HL-60 (cell line): Measurements from ENCODE around the gene KLC1.

ENCODE experiments used
- GABPA ChIP-seq: IDR thresholded peaks from 2 replicates; pipeline ENCODE4 v1.6.1; 2012; ENCODE audit warnings: low read depth
- POLR2AphosphoS5 ChIP-seq: IDR thresholded peaks from 2 replicates; pipeline ENCODE4 v1.6.1; 2012; ENCODE audit warnings: low read depth
- SPI1 ChIP-seq: IDR thresholded peaks from 2 replicates; pipeline ENCODE4 v1.6.1; 2012; ENCODE audit warnings: low read depth, mild to moderate bottlenecking, borderline replicate concordance
- TF ChIP-seq, protein P1 (sequence below): IDR thresholded peaks from one replicate; pipeline ENCODE4 v1.5.1; 2011; ENCODE audit warnings: low read length, control low read depth, inconsistent platforms; ENCODE audit not compliant: insufficient read depth
- TF ChIP-seq, protein P2 (sequence below): IDR thresholded peaks from 2 replicates; pipeline ENCODE4 v1.6.1; 2012; ENCODE audit warnings: low read depth; ENCODE audit not compliant: insufficient replicate concordance

DNA sequence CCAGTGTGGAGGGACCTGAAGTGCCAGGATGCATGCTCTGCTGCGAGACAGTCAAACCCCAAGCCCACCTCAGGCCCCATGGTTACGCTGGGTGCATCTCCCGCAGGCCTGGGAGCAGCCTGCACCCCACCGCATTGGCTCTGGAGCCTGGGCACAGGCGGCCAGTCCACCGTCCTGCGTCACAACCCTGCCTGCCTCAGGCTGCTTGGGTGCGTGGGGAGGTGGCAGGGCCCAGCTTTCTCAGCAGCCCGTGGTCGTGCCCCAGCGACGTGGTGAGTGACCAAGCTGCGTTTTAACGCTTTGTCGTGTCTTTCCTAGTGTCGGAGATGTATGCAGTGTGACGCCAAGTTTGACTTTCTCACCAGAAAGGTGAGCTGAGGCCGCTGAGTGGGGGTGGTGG, 97.5 kb downstream of the KLC1 start:
- TF ChIP-seq, protein P1, sequence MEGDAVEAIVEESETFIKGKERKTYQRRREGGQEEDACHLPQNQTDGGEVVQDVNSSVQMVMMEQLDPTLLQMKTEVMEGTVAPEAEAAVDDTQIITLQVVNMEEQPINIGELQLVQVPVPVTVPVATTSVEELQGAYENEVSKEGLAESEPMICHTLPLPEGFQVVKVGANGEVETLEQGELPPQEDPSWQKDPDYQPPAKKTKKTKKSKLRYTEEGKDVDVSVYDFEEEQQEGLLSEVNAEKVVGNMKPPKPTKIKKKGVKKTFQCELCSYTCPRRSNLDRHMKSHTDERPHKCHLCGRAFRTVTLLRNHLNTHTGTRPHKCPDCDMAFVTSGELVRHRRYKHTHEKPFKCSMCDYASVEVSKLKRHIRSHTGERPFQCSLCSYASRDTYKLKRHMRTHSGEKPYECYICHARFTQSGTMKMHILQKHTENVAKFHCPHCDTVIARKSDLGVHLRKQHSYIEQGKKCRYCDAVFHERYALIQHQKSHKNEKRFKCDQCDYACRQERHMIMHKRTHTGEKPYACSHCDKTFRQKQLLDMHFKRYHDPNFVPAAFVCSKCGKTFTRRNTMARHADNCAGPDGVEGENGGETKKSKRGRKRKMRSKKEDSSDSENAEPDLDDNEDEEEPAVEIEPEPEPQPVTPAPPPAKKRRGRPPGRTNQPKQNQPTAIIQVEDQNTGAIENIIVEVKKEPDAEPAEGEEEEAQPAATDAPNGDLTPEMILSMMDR = no peak
- TF ChIP-seq POLR2AphosphoS5 = no peak
- TF ChIP-seq, protein P2, sequence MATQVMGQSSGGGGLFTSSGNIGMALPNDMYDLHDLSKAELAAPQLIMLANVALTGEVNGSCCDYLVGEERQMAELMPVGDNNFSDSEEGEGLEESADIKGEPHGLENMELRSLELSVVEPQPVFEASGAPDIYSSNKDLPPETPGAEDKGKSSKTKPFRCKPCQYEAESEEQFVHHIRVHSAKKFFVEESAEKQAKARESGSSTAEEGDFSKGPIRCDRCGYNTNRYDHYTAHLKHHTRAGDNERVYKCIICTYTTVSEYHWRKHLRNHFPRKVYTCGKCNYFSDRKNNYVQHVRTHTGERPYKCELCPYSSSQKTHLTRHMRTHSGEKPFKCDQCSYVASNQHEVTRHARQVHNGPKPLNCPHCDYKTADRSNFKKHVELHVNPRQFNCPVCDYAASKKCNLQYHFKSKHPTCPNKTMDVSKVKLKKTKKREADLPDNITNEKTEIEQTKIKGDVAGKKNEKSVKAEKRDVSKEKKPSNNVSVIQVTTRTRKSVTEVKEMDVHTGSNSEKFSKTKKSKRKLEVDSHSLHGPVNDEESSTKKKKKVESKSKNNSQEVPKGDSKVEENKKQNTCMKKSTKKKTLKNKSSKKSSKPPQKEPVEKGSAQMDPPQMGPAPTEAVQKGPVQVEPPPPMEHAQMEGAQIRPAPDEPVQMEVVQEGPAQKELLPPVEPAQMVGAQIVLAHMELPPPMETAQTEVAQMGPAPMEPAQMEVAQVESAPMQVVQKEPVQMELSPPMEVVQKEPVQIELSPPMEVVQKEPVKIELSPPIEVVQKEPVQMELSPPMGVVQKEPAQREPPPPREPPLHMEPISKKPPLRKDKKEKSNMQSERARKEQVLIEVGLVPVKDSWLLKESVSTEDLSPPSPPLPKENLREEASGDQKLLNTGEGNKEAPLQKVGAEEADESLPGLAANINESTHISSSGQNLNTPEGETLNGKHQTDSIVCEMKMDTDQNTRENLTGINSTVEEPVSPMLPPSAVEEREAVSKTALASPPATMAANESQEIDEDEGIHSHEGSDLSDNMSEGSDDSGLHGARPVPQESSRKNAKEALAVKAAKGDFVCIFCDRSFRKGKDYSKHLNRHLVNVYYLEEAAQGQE = no peak
- TF ChIP-seq GABPA = no peak
- TF ChIP-seq SPI1 = no peak
